HG03378 (cell line): ENCODE data around the gene ZNF423.
"Not testable (repeated sequence)": the region's sequence is repeated elsewhere in the genome, so short reads cannot be mapped to it uniquely, and the experiment has no call there.

ENCODE experiments used
- ATAC-seq: cut with Tn5 transposase; IDR thresholded peaks from one replicate; pipeline ENCODE4 v1.9.1; 2021; ENCODE audit warnings: mild to moderate bottlenecking, moderate library complexity; ENCODE audit not compliant: unreplicated experiment

ZNF423 gene

DNA sequence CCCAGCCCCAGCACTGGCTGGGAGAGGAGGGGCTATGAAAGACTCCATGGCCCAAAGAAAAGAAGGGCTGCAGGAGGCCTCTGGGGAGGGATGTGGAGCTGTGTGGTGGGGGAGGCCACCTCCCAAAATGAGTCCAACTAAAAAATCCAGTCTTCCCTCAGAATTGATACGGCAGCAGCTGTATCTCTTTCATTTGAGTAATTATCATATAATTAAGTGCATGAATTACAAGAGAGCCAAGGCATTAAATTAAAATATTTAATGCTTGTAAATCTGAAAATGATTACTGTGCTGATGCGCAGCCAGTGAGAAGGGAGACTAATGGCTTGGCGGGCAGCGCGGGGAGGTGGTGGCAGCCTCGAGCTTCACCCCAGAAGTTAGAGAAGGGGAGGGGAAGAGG is 289.5 kb downstream of the ZNF423 start:
- no peak for ATAC-seq

DNA sequence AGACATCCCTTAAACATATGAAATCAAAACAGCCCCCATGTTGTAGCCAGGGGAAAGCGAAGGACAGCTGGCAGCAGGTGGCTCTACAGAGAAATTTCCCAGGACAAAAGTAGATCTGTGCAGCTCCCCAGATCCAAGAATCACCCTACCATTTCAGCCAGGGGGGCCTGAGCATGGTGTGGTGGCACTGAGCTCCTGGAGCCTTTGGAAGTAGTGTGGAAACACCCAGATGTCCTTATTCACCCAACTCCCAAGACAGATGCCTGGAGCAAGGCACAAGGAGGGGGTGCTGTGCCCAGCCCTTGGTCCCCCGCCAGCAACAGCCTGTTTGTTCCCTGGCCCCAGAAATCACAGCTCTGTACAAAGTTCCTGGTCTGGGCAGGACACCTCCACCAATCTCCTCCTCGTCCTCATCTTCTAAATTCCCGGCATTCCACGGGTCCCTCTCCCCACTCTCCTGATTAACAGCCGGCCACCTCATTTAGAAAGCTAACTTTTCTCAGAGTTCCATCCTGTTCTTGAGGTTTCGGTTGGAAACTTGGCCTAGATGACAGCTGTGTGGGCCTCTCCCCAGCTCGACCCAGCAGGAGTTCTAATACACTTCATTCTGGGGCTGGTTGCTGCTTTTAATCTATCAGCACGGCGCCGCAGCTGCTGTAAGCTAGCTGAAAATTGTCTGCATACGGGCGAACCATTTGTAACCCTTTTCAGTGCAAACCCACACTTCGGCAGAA is 291.2 kb downstream of the ZNF423 start:
- ATAC-seq: no peak

GRCh38 chr16:49563666-49564065 is 292.2 kb downstream of the ZNF423 start:
- ATAC-seq: no peak

DNA sequence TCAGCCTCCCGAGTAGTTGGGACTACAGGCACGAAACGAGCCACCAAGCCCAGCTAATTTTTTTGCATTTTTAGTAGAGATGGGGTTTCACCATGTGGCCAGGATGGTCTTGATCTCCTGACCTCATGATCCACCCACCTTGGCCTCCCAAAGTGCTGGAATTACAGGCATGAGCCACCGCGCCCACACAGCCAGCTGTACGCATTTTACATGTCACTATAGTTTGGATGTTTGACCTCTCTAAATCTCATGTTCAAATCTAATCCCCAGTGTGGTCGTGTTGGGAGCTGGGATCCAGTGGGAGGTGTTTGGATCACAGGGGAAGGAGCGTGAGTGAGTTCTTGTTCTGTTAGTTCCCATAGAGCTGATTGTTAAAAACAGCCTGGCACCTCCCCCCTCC is 293.0 kb downstream of the ZNF423 start:
- ATAC-seq: not testable (repeated sequence)

- ATAC-seq: no peak
These were observed 293.7 kb downstream of the ZNF423 start for GRCh38 chr16:49562228-49562627.

GRCh38 chr16:49560004-49560830 is 295.7 kb downstream of the ZNF423 start:
- no peak for ATAC-seq

DNA sequence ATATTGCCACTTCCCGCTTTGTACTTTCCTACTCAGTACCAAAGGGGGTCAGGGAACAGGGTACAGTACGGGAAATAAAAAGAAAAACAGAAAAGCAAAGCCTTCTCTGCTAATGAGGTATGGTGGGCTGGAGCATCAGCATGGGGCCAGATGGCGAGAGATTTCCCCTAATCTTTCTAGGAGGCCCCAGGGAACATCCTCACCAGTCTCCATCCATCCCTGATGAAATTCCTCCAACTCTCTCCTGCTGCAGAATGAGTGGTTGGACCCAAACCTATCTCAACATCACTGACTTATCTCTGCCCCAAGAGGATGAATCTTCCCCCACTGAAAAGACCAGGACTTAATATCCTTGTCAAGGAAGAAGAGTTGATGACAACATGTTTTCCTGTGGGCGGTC is 296.7 kb downstream of the ZNF423 start:
- ATAC-seq: no peak

GRCh38 chr16:49558451-49558850 is 297.5 kb downstream of the ZNF423 start:
- ATAC-seq: no peak

GRCh38 chr16:49556606-49557446 is 299.1 kb downstream of the ZNF423 start:
- no peak for ATAC-seq

- no peak for ATAC-seq
These were observed 299.7 kb downstream of the ZNF423 start for GRCh38 chr16:49556249-49556605.

DNA sequence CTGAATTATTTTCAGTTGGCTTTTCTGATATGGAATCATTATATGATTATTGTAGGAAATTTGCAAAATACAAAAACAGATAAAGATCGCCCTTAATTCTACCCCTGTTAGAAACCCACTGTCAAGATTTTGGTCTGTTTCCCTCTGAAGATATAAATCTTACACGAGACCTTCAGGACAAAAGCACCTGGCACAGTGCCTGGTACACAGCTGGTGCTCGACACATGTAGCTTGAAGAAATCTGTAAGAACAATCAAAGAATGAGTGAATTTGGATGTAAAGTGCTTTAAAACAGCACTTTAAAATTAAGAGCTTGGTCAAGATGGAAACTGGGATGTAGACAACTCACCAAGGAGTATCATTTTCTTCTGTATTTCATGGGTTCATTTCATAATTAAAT is 301.2 kb downstream of the ZNF423 start:
- ATAC-seq: no peak

GRCh38 chr16:49552313-49552928 is 303.5 kb downstream of the ZNF423 start:
- ATAC-seq: no peak

DNA sequence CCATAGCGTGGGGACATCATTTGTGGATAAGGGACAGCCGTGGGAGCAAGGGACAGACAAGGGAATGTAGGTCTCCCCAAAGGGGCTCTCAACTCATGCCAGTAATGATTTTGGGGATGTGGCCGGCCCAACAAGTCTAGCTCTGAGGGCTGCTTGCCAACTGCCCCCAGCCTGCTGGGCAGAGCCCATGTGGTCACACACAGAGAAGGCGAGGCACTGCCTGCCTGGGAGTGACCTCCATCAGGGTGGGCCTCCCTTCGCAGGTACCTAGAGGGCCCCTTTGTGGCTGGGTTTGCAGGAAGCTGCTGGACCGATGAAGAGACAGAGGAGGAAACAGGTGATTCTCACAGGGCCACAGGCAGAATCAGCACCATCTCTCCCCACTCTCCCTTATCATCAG is 305.2 kb downstream of the ZNF423 start:
- no peak for ATAC-seq

GRCh38 chr16:49550140-49550539 is 305.8 kb downstream of the ZNF423 start:
- ATAC-seq: no peak

DNA sequence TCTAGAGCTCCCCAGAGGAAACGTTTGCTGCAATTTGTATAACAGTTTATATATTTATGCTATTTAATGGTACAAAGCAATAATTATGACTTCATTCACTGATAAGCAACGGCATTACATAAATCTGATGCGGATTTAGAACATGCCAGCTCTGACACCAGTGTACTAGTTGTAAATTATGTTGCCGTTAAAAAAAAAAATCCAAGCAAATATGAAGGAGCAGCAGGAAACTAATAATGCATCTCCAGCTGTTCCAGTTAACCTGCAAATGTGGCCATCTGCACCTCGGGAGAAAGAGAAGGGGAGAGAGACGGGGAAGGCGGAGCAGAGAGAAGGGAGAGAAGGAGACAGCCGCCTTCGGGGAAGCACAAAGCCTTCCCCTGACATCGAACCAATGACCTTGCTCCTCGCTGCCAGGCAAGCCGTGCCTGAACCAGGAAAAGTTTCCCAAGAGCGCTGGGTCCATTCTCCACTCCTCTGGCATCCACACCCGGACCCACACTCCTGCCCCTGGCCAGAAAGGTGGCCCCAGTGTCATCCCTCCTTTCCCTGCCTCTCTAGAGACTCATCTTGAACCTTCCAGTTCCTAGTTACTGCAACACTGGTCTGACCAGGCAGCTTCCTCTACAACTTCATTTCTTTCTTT is 307.5 kb downstream of the ZNF423 start:
- no peak for ATAC-seq

DNA sequence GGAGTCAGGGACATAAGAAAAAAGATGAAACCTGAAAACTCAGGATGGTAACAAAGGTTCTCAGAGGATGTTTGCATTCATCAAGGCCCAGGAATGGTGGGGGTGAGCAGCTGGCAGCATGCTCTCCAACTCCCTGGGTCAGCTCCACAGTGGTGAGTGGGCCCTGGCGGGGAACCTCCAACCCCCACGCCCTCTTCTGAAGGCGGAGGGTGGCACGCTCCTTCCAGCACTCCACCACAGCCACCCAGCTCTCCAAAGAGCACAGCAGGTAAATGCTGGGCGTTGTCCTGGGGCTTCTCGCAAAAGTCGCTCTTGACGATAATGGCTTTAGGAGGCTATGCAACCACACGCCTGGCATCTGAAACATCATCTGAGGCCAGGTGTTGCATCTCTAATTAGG is 308.5 kb downstream of the ZNF423 start:
- no peak for ATAC-seq

DNA sequence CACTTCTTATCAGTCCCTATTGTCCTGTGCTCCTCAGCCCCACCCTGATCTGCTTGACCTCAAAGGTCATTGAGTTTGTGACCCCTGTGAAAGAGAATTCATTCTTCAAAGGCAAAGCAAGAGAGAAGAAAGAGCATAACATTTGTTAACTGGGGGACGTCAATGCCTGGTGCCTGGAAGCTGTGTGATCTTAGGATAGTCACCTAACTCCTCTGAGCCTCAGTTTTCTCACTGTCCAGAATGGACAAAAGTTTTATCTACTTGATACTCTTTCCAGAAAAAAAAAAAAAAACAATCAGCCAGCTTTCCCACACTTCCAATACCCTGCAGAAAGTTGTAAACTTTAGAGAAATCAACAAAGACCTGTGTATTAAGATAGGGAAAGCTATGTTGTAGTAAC is 309.2 kb downstream of the ZNF423 start:
- no peak for ATAC-seq

- ATAC-seq: no peak
These were observed 310.0 kb downstream of the ZNF423 start for GRCh38 chr16:49545741-49546448.

GRCh38 chr16:49545243-49545642 is 310.7 kb downstream of the ZNF423 start:
- ATAC-seq: no peak

DNA sequence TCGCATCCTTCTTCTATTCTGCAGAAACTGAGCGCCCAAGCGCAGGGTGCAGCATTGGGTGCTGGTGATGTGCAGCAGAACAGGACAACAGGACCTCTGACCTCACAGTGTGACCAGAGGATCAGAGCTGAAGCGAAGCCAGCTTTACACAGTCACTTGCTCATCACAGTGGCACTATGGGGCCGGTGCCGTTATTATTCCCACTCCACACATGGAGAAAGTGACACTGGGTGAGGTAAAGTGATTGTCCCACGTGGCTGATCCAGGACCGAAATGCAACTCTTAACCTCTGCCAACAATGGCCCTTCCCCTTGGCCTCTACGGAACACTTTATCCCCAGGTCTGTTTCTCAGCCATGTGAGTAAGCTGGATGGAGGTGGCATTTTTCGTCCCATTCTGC is 311.1 kb downstream of the ZNF423 start:
- no peak for ATAC-seq
